Measurements from ENCODE around the gene CEPT1.
"Not testable (repeated sequence)": the region's sequence is repeated elsewhere in the genome, so short reads cannot be mapped to it uniquely, and the experiment has no call there.

CEPT1 gene

DNA sequence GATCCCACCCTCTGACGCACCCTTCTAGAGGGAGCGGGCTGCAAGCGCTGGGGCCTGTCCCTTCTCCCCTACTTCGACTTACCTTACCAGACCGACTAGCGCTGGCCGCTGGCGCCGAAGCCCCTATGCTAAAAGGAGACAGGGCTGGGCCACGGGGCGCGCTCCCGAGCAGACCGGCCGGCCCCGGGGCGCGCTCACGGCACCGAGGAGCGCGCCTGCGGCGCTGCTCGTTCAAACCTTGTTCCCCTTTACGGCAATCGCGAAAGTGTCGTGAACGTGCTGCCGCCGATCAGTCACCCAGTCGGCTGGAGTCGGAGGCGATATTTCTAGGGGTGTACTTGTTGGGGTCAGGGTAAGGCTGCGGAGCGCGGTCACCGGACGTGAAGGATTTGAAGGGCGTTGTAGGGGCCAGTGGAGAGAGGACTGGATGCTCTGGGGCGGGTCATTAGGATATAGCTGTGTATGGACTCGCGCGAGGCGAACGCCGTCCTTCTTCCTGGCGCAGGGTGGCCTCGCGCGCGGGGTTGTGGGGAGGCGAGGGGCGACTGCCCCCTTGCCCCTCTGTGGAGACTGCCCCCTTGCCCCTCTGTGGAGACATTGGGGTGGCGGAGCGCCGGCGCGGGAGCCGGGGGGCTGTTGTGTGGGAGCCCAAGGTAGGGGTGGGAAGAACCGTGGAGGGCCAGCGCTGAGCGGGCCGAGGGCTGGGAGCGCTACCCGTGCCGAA lies at the start of gene CEPT1, which contains the start of gene DRAM2:
Gene CEPT1, plus strand, starts transcription at position 268 of the 724 bp plus-strand sequence. CDS start 7,492 bp downstream, outside the sequence.
Gene DRAM2, minus strand, starts transcription at position 138 of the 724 bp plus-strand sequence. CDS start 8,539 bp downstream, outside the sequence.
- peak; percentile 89 for DNase-seq (ENCODE audit: low read depth)

GRCh38 chr1:111095421-111095820 lies 44.6 kb upstream of the CEPT1 start:
- not testable (repeated sequence) for DNase-seq (ENCODE audit: low read depth)

GRCh38 chr1:111097356-111098099 lies 42.5 kb upstream of the CEPT1 start:
- no peak for DNase-seq (ENCODE audit: low read depth)

DNA sequence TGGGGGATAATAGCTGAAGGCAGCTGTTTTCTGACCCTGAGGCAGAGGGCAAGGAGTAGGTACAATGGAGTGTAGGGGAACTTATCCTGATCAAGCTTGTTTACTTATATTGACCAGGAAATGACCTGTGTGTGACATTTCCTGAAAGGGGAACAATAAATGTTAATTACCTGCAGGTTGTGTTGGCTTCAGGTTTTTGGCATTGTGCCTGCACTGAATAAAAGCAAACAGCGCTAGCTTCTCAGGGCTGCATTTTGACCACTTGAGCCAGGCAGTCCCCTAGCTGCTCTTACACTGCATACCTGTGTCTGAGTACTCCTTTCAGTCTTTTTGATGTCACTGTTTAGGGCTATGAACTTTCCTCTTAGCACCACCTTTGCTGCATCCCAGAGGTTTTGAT lies 40.7 kb upstream of the CEPT1 start:
- DNase-seq (ENCODE audit: low read depth): no peak

GRCh38 chr1:111101854-111102642 lies 38.0 kb upstream of the CEPT1 start:
- no peak for DNase-seq (ENCODE audit: low read depth)

- no peak for DNase-seq (ENCODE audit: low read depth)
Observed at GRCh38 chr1:111104981-111105380, 35.0 kb upstream of the CEPT1 start.

DNA sequence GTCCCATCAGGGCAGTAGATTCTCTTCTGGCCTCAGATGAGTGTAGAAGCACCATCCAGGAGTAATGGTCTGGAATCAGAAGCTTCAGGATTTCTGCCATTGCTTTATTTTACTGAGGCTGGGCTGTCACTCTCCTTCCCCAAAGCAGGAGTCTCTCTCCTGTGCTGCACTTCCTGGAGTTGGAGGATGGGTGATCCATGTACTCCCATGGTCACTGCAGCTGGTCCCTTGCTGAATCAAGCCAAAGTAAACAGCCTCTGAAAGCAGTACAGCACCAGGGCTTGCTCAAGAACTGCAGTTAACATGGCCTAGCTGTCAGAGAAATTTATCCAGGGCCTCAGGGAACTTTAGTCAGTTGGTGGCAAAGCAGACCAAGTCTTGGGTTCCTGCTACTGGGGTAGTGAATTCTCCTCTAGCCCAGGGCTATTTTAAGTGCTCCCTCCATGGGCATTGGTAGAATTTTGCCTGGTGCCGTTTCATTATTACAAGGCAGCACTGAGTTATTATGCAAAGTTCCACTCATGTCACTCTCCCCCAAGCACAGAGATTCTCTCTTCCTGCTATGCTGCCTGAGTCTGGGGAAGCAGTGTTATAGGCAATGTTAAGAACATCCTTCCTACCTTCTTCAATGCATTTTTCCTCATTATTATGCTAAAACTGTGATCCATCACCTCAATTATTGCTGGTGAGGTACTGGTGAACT lies 29.7 kb upstream of the CEPT1 start:
- no peak for DNase-seq (ENCODE audit: low read depth)

DNA sequence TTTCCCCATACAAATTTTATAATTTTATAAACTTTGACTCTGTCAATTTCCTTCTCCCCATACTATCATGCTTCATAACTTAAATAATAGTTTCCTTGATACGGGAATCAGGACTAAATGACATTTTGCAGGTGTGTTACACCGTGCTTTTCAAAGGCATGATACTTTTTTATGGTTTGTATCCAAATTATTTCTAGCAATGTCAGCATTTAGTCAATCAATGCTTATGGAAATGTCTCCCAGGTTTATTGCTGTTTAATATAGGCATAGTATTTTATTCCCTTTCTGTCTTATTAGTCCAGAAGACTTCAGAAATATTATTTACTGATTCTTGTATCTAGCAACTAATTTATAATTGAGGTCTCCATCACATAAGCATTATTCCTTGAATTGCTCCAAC lies 23.5 kb upstream of the CEPT1 start:
- no peak for DNase-seq (ENCODE audit: low read depth)

DNA sequence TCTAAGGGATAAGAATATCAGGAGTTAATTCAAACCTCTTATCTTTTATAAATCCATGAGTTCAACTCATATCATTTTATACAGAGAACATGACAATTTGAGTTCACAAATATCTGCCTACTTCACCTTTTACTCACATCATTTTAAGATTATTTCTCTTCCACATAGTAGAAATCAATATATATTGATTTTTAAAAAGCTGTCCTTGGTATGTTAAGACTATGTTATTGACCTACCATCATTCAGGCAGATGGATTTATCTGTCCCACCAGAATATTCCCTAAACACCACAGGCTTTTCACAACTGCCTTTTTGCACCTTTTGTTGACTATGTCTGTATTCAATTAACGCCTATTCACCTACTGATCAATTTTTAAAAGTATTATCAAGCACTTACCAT lies 13.7 kb upstream of the CEPT1 start:
- no peak for DNase-seq (ENCODE audit: low read depth)

GRCh38 chr1:111127923-111128643 lies 11.9 kb upstream of the CEPT1 start:
- no peak for DNase-seq (ENCODE audit: low read depth)

- no peak for DNase-seq (ENCODE audit: low read depth)
Observed at GRCh38 chr1:111129376-111129775, 10.6 kb upstream of the CEPT1 start.

GRCh38 chr1:111131693-111132092 lies 8.3 kb upstream of the CEPT1 start:
- DNase-seq (ENCODE audit: low read depth): no peak

DNA sequence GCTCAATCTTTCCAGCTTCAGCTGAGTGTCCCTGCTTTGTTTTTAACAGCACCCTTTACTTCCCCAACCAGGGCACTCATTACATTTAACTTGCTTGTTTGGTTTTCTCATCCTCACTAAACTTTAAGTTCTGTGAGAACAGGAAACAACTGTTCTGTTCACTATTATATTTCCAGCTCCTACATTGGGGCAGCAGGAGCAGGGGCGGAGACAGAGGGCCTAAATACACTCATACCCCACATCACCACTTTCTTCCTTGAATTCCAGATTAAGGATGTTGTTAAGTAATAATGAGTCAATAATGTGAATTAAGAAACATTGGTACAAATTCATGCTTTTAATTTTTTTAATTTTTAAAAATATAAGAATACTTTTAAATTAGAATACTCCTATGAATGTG lies 6.2 kb upstream of the CEPT1 start:
- no peak for DNase-seq (ENCODE audit: low read depth)

DNA sequence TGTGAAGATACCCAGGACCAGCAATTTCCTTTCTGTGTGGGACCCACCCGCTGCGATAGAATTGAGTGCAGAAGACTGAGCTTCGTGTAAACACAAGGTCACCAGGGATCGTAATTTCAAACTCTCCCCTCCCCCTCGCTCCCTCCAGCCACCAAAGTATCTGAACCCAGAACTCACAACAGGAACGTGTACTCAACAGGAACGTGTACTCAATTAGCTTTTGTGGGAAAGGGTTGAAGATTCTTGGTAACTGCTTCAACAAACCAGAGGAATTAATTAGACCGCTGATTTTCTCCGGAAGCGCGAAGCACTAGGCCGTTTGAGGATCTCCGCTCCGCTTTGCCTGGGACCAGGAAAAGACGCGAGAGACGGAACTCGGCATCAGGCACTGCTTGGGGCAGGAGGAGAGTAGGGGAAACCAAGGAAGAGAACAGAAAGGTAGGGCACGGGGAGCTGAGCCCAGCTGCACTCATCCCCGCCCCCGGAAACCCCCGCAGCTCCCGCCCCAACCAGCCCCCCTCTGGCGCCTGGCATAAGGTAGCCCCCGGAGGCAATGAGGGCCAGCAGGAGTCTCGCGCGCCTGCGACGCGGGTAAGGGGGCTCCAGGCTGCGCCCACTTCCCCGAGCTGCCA lies 583 bp upstream of the CEPT1 start:
- DNase-seq (ENCODE audit: low read depth): no peak

GRCh38 chr1:111140680-111140967 lies 601 bp downstream of the CEPT1 start:
- DNase-seq (ENCODE audit: low read depth): no peak

DNA sequence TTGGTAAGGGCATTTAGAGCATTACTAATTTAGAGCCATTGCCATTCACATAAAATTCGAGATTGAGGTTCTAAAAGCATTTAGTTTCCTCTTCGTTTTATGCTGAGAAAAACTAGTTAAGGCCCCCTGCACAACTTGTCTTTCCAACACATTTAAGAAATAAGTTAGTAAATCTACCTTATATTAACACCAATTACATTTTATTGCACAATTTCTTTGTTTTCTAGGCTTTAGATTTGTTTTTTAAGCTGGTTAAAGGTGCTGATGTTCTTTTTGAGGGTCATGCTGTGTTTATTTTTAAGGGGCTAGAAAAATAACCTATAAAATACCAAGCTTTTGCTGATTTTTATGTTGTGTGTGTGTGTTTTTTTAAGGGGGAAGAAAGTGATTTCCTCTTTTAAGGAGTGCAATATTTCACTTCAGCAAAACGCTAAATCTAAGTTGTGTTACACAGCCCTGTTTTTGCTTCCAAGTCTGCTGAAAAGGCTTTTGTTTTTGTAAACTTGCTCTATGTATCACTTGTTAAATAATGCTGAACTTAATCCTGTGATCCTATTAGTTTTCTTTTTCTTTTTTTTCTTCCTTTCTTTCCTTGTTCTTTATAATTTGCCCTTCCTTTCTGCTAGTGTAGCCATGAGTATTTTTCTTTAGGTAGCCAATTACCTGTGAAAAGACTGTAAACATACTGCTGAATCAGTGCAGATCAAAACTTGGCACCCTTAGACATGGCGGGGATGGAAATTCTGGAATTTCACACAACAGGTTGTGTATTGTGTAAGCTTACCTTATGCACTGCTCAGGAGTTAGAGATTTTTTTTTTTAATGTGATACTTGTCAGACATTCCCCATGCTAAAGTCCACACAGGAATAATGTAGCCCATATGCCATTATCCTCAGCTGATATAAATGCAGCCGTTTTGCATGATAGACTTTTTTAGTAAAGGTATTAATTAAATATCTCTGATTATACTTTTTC lies 1.5 kb downstream of the CEPT1 start:
- no peak for DNase-seq (ENCODE audit: low read depth)

DNA sequence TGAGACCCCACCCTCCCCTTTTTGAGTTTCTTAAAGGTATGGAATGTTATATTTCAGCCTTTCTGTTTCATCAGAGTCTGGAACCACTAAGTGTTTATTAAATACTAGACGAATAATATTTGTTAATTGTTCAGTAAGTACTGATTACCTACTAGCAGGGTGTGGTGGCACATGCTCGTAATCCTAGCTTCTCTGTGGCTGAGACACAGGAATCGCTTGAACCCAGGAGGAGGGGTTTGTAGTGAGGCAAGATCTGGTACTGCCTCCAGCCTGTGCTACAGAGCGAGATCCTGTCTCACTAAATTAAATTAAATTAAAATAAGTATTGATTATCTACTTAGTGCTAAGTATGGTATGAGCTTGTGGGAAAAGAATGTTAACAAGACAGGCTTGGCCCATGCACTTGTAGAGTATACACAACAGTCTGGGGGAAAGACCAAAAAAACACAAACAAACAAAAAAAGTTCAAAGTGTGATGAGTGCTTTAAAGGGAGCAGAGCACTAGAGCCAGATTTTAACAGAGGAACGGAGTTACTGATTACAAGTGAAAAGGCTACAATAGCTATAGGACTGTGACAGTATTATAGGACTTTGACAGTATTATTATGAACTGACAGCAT lies 2.4 kb downstream of the CEPT1 start:
- no peak for DNase-seq (ENCODE audit: low read depth)

DNA sequence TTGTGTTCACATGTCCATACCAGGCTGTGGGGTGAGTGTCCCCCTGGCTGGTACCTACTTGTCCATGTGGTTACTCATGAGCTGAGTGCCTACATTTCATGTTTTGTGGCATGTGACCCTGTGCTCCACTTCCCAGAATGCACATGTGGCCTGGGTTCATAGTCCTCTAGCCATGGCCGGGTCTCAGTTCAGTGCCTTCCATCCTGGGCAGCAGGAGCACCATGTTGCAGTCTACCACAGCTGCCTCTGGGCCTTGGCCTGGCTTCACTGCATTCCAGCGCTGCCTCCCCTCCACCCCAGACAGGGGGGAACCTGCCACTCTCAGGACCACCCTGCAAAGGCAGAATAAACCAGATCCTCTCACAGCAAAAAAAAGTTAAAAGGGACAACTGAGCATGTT lies 5.5 kb downstream of the CEPT1 start:
- DNase-seq (ENCODE audit: low read depth): no peak

All from activated gamma-delta T cell treated with anti-CD3 and anti-CD28 coated beads, Interleukin-2, amount 50 U/mL, for 16 hours (primary cell).